Measurements from ENCODE around the gene GAREM1. TPM values are rescaled to one million over a fixed set of nuclear protein-coding genes. Genes with fewer than 3 reads are reported as not detected.

GAREM1 gene
- total and polyA plus RNA-seq, 2 of the 8 experiments (the other 6 are each of a cell fraction or from before 2014, with no cell fraction given) = 3.6 to 9.2 TPM

DNA sequence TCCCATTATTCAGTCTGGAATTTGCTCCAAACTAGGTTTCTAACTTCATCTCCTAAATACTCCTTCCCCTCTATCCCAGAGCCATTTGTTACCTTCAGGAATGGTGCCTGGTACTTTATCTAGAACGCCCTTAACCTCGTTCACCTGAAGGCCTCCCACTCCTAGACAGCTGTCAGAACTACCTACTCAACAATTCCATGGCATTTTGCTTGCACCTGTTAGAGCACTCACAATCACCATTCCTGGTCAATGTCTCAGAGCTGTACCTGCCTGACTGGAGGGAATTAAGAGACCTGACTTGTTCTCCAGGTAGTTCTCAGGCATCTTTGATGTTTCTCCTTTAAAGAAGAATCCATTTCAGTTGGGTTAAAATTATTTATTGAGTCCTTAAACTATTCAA lies 88.9 kb downstream of the GAREM1 start:
- Histone ChIP-seq H3K9me3 (ENCODE audit: insufficient read depth in 2 of 2, low read depth in 1 of 2, low read length in 1 of 2) (no peaks in the 10 kb centered on the region), H3K14ac (ENCODE audit: insufficient read length) (no peak overlapping the region), H3K4me3 (ENCODE audit: extremely low read depth in 1 of 4, insufficient read depth in 2 of 4, low read depth in 3 of 4, low read length in 4 of 4) (no peak overlapping the region), H4K5ac (ENCODE audit: insufficient read length, low read depth, low read length) (no peak overlapping the region), H2AFZ (ENCODE audit: low read length) (no peak overlapping the region), H3K27me3 (replicated peaks in 1 of 4; ENCODE audit: control insufficient read depth in 3 of 4, extremely low read depth in 1 of 4, insufficient read depth in 3 of 4, low read length in 3 of 4) (no peaks in the 10 kb centered on the region), H3K23me2 (ENCODE audit: low read depth, low read length) (no peaks in the 10 kb centered on the region), H3K79me1 (ENCODE audit: low read depth, low read length) (no peaks in the 10 kb centered on the region; the same call in 1 of the 2 replicates), H2BK12ac (ENCODE audit: low read depth, low read length) (no peak overlapping the region), H2BK15ac (ENCODE audit: low read length) (no peak overlapping the region), H4K20me1 (replicated peaks in 1 of 2; ENCODE audit: control insufficient read depth in 1 of 2, insufficient read depth in 2 of 2, low read length in 2 of 2) (no peaks in the 10 kb centered on the region), H3K4ac (replicated peaks; ENCODE audit: insufficient read length, low read depth, low read length) (no peak overlapping the region), H3K23ac (ENCODE audit: insufficient read length) (no peak overlapping the region), H3K56ac (replicated peaks; ENCODE audit: insufficient read length, low read depth, low read length) (no peak overlapping the region), H3K4me2 (ENCODE audit: insufficient read depth in 1 of 2, low read depth in 2 of 2, low read length in 2 of 2) (no peak overlapping the region), H3K79me2 (ENCODE audit: control insufficient read depth in 1 of 2, insufficient read depth in 2 of 2, low read length in 2 of 2) (no peaks in the 10 kb centered on the region), H2BK120ac (replicated peaks; ENCODE audit: low read depth, low read length) (no peak overlapping the region), H2BK5ac (ENCODE audit: low read depth, low read length) (no peak overlapping the region), H4K8ac (ENCODE audit: extremely low read depth, insufficient read depth, low read length) (no peak overlapping the region), H3K4me1 (replicated peaks in 1 of 4; ENCODE audit: control insufficient read depth in 3 of 4, insufficient read depth in 4 of 4, low read length in 3 of 4) (no peaks in the 10 kb centered on the region), H4K91ac (replicated peaks; ENCODE audit: insufficient read length, low read length) (no peak overlapping the region), H3K9ac (replicated peaks in 1 of 4; ENCODE audit: extremely low read depth in 1 of 4, low read depth in 3 of 4, low read length in 3 of 4) (no peak overlapping the region), H3K36me3 (ENCODE audit: control insufficient read depth in 2 of 4, insufficient read depth in 4 of 4, low read length in 3 of 4) (no peaks in the 10 kb centered on the region), H3K18ac (ENCODE audit: extremely low read depth, low read length) (no peak overlapping the region), H3K27ac (ENCODE audit: low read depth, low read length) (no peak overlapping the region), H2AK5ac (ENCODE audit: low read depth, low read length) (no peak overlapping the region), H2BK20ac (ENCODE audit: low read length) (no peak overlapping the region)
- TF ChIP-seq EP300 (IDR thresholded peaks at IDR 0.05; ENCODE audit: borderline replicate concordance in 1 of 2, low read depth in 2 of 2, low read length in 2 of 2) = no peak
- no peak for TF ChIP-seq E2F6 (IDR thresholded peaks at IDR 0.05)
- TF ChIP-seq CBX8 (IDR thresholded peaks at IDR 0.05; ENCODE audit: borderline replicate concordance, low read depth, low read length) = no peak
- no peak for TF ChIP-seq SP1 (IDR thresholded peaks at IDR 0.05; ENCODE audit: low read depth, low read length)
- no peak for TF ChIP-seq TBP (IDR thresholded peaks at IDR 0.05; ENCODE audit: low read depth, low read length)
- no peak for TF ChIP-seq MAFK (IDR thresholded peaks at IDR 0.05; ENCODE audit: low read depth, low read length)
- POLR2A ChIA-PET (ENCODE audit: partially characterized antibody) = no interaction called here
- DNase-seq (ENCODE audit: low read depth in 1 of 2, low spot score in 2 of 2) = no peak
- FAIRE-seq = no peak
- CTCF ChIA-PET (ENCODE audit: partially characterized antibody) = interaction anchor here (0.8 to 1.2 kb wide), 3 partner anchors 9 to 224 kb away, joined by 3 read pairs; no protein-coding TSS in a partner anchor
- WGBS, 2 experiments (ENCODE audit: extremely low coverage in 1 of 2, insufficient coverage in 1 of 2, insufficient read length in 1 of 2, insufficient replicate concordance in 2 of 2, low coverage in 1 of 2, low lambda C conversion rate in 2 of 2, missing lambda C conversion rate in 1 of 2) = 93% methylated on average over 2 of the region's 2 CpGs; no CpG with 5 or more reads in 1 of the 2 experiments

Measured in H1 (cell line).